NCI-H526 (cell line): ENCODE data around the gene LHFPL2.

Source experiments
- DNase-seq, 2 experiments: peaks; one replicate each; lab custom pipeline; 2025; lab: John Stamatoyannopoulos, UW

Gene LHFPL2

DNA sequence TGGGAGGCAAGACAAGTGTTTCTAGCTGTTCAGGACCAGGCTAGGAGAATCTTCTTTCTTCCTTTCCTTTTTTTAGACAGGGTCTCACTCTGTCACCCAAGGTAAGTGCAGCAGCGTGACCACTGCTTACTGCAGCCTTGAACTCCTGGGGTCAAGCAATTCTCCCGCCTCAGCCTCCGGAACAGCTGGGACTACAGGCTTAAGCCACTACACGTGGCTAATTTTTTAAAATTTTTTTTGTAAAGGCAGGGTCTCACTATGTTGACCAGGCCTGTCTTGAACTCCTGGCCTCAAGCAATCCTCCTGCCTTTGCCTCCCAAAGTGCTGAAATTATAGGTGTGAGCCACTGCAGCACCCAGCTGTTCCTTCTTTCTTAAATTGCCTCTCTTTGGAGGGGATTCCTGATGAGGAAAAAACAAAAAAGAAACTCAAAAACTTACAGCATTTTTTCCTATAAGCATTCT lies 53.1 kb downstream of the LHFPL2 start:
- no peak for DNase-seq

DNA sequence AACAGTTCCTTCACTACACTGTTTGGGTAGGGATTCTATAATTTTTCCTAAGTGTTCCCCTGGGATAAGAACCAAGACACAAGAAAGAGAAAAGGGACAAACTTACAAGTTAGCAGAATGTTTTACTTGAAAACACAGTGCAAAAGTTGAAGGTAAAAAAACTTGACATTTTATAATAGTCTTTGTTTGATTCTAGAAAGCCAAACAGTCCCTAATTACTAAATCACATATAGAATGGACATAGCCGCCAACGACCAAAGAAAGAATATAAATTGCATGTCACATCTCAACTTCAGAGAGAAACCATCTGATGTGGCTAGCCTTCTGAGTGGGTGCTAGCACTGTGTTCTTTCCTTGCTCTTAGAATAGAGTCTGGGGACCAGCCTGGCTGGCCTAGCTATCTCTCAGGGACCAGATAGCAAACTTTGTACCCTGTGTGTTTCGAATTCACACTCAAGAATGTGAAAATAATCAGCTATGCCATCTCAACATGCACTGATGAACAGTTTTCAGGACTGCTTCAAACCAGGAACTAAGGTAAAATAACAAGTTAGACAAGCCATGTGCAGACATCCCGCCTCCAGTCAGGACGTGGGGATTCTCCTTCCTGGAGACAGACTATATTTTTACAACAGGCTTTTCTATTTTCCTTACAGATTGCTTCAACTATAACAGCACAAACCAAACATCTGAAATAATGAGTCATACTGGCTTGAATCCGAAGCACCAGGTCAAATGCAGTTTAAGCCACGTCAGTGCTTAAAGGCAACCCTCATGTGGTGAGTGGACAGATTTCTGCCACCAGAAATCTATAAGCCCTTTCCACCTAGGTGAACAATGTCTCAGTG lies 53.7 kb downstream of the LHFPL2 start:
- DNase-seq: no peak

DNA sequence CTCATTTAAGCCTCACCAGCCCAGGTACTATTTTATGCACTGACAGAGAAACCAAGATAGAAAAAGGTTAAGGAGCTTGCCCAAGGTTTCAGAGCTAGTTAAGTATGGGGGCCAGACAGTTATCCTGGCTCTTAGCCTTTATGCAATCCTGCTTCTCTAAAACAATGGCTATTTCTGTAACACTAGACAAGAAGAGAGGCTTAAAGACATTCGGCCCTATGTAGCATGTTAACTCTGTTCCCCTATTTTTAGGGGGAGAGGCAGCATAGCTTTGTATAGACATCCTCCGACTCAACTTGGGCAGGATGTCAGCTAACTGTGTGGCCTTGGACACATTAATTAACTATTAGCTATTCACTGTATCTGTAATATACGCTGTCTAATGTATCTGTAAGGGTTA lies 54.6 kb downstream of the LHFPL2 start:
- no peak for DNase-seq

DNA sequence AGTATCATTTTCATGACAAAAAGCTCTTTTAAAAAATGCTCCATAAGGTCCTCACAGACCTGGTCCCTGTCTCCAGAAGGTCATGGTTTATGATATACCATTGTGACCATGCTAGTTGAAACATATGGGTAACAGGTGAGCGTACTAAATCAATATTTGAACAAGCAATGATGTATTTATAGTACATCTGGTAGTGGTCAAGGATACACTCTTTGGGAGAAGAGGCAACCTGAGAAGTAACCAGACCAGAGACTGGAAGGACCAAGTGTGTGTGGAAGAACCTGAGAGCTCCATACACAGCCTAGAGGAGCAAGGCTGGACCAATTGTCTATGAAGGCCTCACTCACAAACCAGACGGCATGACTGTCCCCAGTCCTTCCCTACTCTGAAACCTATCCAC lies 55.1 kb downstream of the LHFPL2 start:
- DNase-seq: no peak

DNA sequence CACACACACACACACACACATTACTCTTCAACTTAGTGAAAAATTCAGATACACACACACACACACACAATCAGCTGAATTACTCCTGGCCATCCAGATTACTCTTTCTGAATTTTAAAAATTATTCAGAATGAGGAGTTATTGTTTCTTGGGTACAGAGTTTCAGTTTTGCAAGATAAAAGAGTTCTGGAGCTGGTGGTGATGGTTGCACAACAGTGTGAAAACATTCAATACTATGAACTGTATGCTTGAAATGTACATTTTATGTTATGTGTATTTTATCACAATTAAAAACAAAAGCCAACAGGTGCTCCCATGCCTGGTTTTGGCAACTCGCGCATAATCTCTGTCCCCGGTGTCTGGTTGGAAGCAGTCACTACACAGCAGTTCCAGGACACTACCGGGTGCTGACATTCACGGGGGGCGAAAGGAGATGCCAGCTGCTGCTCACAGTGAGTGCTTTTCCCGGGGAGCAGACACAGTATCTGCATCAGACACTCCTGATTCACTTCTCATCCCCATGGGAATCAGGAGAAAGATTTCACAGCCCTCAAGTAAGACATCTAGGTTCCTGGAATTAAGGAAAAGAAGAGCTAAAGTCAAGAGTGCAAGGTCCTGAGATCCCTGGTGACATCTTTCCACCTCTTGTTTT lies 55.7 kb downstream of the LHFPL2 start:
- DNase-seq: no peak

DNA sequence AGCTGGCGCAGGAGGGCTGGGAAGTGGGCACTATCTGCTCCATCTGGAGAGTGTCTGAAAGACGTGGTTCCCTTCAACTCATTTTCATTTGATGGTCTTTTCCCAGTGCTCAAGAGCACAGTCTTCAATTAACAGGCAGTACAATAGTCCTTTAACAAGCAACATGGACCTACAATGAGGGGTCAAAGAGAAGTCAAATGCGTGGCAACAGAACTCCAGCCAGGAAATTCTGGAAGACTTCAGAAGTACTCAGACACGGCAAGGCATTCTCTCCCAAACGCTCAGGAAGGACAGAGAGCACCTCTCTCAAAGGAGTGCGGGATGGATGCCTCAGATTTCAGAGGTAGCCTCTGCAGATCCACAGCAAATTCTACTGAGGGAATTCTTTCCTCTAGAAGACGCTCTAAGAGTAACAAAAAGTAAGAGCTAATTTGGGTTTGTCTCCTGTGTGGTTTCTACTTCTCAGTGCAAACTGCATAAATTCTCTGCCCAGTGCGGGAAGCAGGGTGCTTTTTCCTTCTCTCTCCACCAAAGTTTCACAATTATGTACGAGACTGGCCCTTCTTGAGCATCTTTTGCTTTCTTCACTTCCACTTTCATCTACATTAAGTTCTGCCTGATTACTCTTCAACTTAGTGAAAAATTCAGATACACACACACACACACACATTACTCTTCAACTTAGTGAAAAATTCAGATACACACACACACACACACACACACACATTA lies 56.4 kb downstream of the LHFPL2 start:
- DNase-seq: no peak

DNA sequence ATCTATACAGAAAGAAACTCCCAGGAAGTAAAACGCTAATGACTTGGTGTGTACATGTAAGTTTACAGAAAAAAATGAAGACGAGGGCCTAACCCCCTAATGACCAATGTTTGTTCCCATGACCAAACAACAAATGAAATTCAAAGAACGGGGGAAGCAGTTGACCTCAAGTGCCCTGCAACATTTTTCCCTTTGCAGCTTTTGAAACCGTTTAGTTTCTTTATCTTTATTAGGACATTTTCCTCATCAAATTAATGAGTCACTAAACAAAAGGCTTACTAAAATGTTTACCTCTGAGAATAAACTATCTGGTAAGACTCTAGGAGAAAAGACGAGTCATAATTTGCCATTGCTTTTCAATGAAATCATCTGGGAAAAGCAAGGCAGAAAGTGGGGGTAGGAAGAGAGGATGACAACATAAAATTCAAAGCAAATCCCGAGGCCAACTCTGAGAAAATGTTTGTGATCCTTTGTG lies 57.4 kb downstream of the LHFPL2 start:
- DNase-seq: no peak

DNA sequence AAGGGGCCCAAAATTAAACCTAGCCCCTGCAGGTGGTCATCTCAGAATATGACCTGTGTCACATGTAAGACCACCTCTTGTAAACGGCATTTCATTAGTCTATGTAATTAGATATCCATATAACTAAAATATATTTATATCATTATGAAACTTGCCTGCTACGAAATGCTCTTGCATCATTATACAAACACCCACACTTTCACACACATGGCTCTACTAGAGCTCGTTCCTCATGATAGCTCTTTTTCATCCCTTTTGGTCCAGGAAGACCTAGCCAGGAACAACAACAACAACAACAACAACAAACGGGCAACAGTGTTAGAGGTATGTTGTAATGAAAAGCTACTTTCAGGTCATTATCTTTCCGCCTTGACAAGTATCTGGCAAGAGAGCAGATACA lies 58.6 kb downstream of the LHFPL2 start:
- DNase-seq: no peak

DNA sequence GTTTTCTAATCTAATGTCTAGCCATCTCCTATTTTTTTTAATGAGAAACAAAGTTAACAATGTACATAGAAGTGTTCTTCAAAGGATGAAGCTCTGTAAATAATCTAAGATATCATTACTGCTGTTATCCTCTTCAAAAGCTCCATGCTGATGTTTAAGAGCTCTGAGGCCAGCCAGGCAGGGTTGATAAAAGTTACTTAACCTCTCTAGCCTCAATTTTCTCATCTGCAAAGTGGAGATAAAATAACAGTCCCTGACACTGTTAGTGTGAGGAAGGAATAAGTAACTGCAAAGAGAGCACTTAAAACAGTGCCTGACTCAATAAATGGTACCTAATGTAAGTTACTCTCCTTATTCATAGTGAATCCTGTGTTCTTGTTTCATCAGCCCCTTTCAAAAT lies 60.1 kb downstream of the LHFPL2 start:
- DNase-seq: no peak

DNA sequence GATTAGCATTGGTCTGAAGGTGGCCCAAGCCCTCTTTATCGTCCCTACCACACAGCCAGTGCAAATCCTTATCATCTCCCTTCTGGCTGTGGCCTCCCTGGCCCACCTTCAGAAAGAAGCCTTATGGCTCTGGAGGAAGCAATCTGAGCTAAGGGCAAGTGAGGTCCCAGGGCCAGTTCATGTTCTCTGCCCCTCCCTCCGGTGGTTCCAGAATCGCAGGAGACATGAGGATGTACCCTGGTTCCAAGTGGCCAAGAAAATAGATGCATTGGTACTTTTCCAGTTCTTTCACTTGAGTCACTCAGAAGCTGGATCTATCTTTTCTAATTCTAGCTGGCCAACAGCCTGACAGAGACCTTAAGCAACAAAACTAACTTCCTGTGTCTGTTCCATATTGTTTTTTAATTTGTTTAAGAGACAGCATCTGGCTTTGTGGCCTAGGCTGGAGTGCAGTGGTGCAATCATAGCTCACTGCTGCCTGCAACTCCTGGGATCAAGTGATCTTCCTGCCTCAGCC lies 60.7 kb downstream of the LHFPL2 start:
- no peak for DNase-seq

DNA sequence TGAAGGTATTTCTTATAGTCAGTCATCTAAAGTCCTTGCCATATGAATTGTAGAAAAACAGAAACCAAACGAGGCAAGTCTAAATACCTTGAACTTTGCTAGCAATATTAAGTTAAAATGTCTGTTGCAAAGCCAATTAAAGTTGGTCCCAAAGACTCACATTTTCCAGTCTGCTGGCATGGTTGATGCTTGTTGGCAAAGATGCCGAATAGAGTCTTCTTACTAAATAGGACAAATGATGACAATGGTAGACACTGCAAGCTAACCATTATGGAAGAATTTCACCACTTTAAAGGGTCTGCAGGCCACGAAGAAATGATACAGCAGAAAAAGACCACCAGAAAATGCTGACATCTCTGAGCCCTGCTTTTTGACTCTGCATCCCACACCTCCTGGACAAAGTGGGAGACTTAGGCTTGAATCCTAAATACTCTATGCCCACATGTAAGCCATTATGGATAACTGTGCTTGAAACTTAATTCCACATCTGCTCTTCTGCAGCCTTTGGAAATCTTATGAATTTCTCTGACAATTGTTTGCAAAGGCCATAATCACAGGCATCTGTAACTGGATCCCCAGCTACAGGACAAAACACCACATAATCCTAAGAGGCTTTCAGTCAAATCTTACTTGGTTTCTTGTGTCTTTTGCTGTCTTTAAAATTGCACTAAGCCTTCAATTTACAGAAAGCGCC lies 61.3 kb downstream of the LHFPL2 start:
- no peak for DNase-seq

DNA sequence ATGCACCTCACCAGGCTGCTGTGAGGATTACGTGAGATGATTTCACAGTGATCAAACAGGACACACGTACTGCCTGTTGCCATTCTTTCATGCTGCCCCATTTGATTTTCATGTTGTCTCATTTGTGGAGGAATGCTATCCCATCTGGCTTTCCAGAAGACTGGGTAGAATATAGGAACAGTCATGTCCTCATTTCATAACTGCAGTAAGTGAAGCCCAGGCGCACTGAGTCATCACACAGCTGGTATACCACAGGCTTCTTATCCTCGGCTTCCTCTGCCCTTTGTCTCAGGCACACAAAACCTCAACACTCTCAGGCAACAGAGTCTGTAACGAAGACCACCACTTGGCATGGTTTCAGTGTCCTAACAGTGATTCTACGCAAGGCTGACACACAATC lies 62.3 kb downstream of the LHFPL2 start:
- no peak for DNase-seq

DNA sequence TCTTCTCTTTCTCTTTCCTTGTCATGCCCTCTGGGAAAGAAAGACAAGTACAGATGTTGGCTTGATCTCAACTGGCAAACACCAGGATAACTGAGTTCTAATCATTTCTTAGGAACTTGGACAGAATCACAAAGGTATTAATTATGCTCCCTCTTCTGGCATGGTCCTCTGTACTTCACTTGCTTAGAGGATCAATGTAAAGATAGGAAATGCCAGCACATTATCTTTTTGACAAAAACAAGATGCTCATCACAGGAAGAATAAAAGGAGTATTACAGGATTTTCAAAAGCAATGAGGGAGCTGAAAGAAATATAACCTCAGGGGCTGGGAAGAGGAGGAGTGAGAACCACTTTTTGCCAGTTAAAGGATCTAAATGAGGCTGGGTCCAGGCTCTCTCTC lies 70.6 kb downstream of the LHFPL2 start:
- DNase-seq: no peak

DNA sequence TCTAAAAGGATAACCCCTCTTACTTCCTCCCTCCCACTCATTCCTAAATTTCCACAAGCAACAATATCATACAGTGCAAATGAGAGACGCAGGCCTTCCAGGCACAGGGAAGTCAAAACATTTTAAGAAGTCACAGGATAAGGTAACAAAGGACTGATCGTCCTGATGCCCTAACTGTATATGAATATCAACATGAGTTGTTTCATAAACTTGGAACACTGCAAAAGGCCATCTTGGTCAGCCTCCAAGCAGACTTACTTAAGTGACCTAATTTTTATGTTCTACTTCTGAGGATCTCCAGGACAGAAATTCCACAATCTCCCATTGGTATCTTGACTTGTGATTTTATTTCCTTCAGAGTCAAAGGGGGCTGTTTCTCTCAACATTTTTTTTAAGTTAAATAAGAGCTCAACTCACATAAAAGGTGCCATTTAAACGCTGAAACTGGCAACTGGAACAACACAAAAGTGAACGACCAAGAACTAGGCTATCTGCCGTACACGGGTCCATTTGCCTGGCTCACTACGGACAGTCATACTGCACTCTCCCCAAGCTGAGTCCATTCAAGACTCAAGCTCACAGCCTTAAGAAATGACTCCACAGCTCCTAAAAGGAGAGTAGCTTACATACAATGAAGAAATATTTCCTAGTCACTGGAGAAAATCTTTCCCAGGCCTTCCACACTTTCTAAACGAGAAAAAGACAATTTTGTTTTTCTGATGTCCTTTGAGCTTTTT lies 71.3 kb downstream of the LHFPL2 start:
- DNase-seq: no peak

DNA sequence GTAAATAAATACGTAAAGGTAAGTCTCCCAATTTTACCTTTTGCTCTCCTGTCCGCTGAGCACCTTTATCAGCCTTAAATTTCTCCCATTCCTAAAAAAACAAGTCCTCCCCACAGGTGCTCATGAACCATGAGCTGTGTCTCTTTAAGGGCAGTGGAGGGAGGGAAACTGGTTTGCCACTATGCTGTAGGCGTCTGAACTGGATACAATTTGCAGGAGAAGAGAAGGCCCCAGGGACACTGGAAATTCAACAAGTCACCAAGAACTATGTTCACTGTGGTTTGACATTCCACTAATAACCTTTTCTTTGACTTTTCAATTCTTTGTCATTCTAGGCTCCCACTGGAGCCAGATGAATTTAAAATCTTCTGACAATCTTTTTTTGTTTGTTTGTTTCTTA lies 72.2 kb downstream of the LHFPL2 start:
- DNase-seq: no peak

DNA sequence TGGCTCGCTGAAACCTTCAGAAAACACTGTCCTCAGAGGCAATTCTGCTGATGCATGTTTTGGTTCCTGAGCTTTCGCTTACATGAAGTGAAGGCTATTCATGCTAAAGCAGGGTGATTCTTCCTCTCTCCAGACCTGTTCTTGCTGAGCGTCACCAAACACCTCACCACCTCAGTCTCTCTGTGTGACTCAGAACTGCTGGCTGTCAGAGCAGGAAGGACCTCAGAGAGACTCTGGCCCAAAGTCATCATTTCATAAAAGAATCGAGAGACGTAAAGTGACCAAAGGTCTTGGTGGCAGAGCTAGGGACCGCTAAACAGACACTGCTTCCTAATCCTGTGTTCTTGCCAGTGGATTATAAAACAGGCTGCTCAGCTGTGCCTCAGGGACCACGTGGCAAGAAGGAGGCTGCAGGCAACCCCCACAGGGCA lies 73.8 kb downstream of the LHFPL2 start:
- DNase-seq: no peak

DNA sequence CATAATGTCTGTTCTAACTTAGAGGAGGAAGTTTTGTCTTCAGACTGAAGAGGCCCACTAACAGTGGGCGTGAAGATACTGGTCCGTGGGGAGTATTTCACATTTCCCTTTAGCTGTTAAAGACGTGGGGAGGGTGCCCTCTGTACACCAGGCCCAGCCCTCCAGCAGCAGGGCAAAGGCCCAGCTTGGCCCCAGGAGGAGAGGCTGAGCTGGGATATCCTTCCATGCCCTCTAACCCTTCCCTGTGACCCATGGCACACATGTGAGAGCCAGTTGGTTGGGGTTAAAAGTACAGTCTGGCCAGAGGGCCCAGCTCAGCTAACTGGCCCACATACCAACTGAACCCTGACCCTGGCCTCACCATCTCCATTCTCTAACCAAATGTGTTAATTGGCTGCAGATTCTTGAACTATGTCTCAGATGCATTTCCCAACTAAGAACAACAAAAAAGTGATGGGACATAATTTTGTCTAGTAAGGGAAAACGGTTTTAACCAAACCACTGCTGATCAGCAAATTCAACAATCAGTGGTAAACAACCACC lies 74.4 kb downstream of the LHFPL2 start:
- DNase-seq: no peak

DNA sequence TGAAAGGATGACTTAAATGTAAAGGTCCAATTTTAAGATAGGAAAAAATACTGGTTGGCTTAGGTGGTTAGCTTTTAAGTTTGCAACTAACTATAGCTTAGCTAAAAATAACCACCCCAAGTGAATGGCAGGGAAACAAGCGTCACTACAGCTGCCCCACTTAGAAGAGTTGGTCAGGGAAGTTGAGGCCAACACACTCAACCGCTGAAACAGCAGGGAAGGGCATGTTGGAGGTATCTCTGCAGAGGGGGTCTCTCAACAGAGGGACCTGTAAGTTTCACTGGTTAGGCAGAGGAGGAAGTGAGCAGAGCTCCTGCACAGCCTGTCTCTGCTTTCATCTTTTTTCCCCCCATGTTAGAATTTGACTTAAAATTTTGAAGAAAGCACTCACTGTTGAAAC lies 75.3 kb downstream of the LHFPL2 start:
- DNase-seq: no peak

DNA sequence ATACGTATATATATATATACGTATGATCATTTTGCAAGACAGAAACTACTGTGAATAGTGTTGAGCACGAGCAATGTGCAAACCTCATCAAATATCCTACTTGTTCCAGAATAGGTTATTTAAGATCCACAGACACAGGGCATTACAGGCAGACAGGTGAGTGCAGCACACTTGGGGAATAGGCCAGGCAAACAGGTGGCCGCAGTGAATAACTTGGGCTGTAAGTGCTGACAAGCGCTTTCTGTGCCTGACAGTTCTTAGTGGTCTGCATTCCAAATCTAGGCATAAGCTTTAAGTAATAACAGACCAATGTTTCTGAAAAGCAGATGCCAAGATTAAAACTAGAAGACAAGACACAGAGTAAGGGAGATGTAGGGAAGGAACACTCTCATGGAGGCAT lies 77.9 kb downstream of the LHFPL2 start:
- DNase-seq: no peak

DNA sequence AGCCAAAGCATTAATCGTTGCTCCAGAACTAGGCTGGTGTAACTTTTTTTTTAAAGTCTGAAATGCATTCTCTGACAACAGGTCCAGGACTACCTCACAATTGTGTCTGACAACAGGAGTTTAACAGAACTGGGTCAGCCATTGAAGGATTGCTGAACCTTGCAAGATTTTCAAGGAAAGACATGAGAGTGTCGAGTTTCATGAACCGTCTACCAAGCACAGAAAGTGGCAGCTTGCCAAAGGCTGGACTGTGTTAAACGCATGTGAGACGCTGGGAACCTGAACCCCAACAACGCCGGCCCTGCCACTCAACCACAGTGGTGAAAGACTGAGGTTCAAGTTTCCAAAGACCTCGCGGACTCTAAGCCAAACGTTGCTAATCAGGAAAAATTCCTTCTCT lies 79.1 kb downstream of the LHFPL2 start:
- peak in 1 of 2 experiments; percentile 24 for DNase-seq

DNA sequence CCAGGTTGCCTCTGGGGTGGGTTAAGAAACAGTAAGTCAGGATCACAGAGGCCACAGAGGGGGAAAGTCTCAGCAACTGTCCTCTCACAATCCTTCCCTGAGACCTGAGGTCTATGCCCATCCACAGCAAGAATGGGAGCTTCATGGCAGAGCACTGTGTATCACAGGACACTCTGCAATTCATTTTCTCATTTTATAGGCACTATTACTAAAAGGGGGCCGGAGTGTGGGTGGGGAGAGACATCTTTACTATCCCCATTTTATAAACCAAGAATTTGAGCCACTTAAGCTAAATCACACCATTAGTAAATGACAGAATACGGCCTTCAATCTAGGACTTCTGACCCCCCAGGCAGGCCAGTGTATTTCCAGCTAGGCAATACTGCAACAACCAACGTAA lies 79.9 kb downstream of the LHFPL2 start:
- DNase-seq: no peak
